GM23248 (cell line): ENCODE measurements around the gene ADAMTS14.

Experiments used
- EZH2 ChIP-seq: fragments of 200-600 bp; sonication (generic); IDR thresholded peaks from 2 replicates; pipeline ENCODE4 v1.6.1; 2018; ENCODE audit warnings: antibody characterized with exemption, mild to moderate bottlenecking; ENCODE audit not compliant: insufficient read depth, poor library complexity, severe bottlenecking
- EZH2phosphoT487 ChIP-seq: fragments of 200-600 bp; sonication (generic); IDR thresholded peaks from 2 replicates; pipeline ENCODE4 v1.6.1; 2018; ENCODE audit warnings: antibody characterized with exemption, moderate library complexity, mild to moderate bottlenecking, low read depth; ENCODE audit not compliant: insufficient read depth

- TF ChIP-seq EZH2 (no peak), EZH2phosphoT487 (no peak)
Measured at GRCh38 chr10:70778267-70778924, 106.1 kb downstream of the ADAMTS14 start.
